ENCODE measurements around the gene CHIT1. TPM values are rescaled to one million over a fixed set of nuclear protein-coding genes. Genes with fewer than 3 reads are reported as not detected.
A peak's percentile ranks its signal among the peaks of the same experiment; 100 is the strongest.

The CHIT1 gene
- total and polyA plus RNA-seq, 2 experiments from 2014 or later: 0.07 to 0.47 TPM

GRCh38 chr1:203178083-203178482 lies 51.4 kb downstream of the CHIT1 start:
- Histone ChIP-seq H3K4me2 (no peak overlapping the region), H2AFZ (no peak overlapping the region), H3F3A (replicated peaks; ENCODE audit: low read depth) (no peaks in the 10 kb centered on the region), H3K4me1 (ENCODE audit: insufficient read depth) (no peaks in the 10 kb centered on the region), H3K36me3 (ENCODE audit: insufficient read depth) (no peaks in the 10 kb centered on the region), H3K27me3 (ENCODE audit: insufficient read depth) (no peaks in the 10 kb centered on the region), H3K27ac (ENCODE audit: low read depth) (no peak overlapping the region), H4K20me1 (replicated peaks; ENCODE audit: insufficient read depth) (no peaks in the 10 kb centered on the region), H3K79me2 (replicated peaks; ENCODE audit: insufficient read depth) (no peaks in the 10 kb centered on the region), H3K9me2 (ENCODE audit: insufficient read depth) (no peaks in the 10 kb centered on the region), H3K4me3 (no peak overlapping the region)
- TF ChIP-seq EZH2phosphoT487 (IDR thresholded peaks at IDR 0.05; ENCODE audit: unreplicated experiment): no peak
- ATAC-seq: peak; percentile 67
- Mint-ChIP-seq H3K36me3 (ENCODE audit: low read depth) (no peaks in the 10 kb centered on the region), H3K4me3 (no peak overlapping the region), H3K27me3 (ENCODE audit: insufficient read depth, low read depth, poor library complexity) (peaks cover 14% of the 10 kb centered on the region), H3K27ac (no peak overlapping the region), H3K9me3 (no peaks in the 10 kb centered on the region), H3K4me1 (peaks cover 17% of the 10 kb centered on the region)
- DNase-seq (ENCODE audit: low spot score): no peak

GRCh38 chr1:203177470-203178039 lies 51.9 kb downstream of the CHIT1 start:
- Histone ChIP-seq H3K4me3 (no peak overlapping the region), H4K20me1 (replicated peaks; ENCODE audit: insufficient read depth) (no peaks in the 10 kb centered on the region), H3K36me3 (ENCODE audit: insufficient read depth) (no peaks in the 10 kb centered on the region), H3K79me2 (replicated peaks; ENCODE audit: insufficient read depth) (no peaks in the 10 kb centered on the region), H2AFZ (no peak overlapping the region), H3F3A (replicated peaks; ENCODE audit: low read depth) (no peaks in the 10 kb centered on the region), H3K9me2 (ENCODE audit: insufficient read depth) (no peaks in the 10 kb centered on the region), H3K4me2 (no peak overlapping the region), H3K4me1 (ENCODE audit: insufficient read depth) (no peaks in the 10 kb centered on the region; the same call in 1 of the 2 replicates), H3K27ac (ENCODE audit: low read depth) (no peak overlapping the region), H3K27me3 (ENCODE audit: insufficient read depth) (no peaks in the 10 kb centered on the region)
- Mint-ChIP-seq H3K36me3 (ENCODE audit: low read depth) (no peaks in the 10 kb centered on the region), H3K27ac (no peak overlapping the region), H3K9me3 (no peaks in the 10 kb centered on the region), H3K4me1 (peaks cover 17% of the 10 kb centered on the region), H3K27me3 (ENCODE audit: insufficient read depth, low read depth, poor library complexity) (peaks cover 14% of the 10 kb centered on the region), H3K4me3 (no peak overlapping the region)
- no peak for ATAC-seq
- no peak for DNase-seq (ENCODE audit: low spot score)
- TF ChIP-seq EZH2 (IDR thresholded peaks at IDR 0.05; ENCODE audit: low read depth, unreplicated experiment): no peak
- no peak for TF ChIP-seq POLR2AphosphoS5 (IDR thresholded peaks at IDR 0.05; ENCODE audit: low read depth)
- no peak for TF ChIP-seq ZNF462 (CRISPR knock-in tag; IDR thresholded peaks at IDR 0.05)
- TF ChIP-seq CTCF (conservative IDR thresholded peaks at IDR 0.05; ENCODE audit: low read depth in 2 of 2): no peak
- no peak for TF ChIP-seq ZNF331 (CRISPR knock-in tag; IDR thresholded peaks at IDR 0.05; ENCODE audit: low read depth)
- no peak for TF ChIP-seq JUNB (IDR thresholded peaks at IDR 0.05; ENCODE audit: unreplicated experiment)
- TF ChIP-seq EZH2phosphoT487 (IDR thresholded peaks at IDR 0.05; ENCODE audit: unreplicated experiment): no peak
- TF ChIP-seq CREB1 (CRISPR knock-in tag; IDR thresholded peaks at IDR 0.05; ENCODE audit: low read depth): no peak
- no peak for TF ChIP-seq NANOG (IDR thresholded peaks at IDR 0.05; ENCODE audit: borderline replicate concordance)
- TF ChIP-seq REST (IDR thresholded peaks at IDR 0.05; ENCODE audit: unreplicated experiment): no peak
- no peak for TF ChIP-seq STAT1 (IDR thresholded peaks at IDR 0.05; ENCODE audit: unreplicated experiment)
